Upper lobe of left lung (tissue), 4 donors: ENCODE data around the gene ALS2.

Experiments
- EP300 ChIP-seq, 4 donors: sonication (generic); formaldehyde crosslinking; IDR thresholded peaks; one replicate each; pipeline ENCODE4 v1.5.1; 2017; ENCODE audit warnings: antibody characterized with exemption in 4 of 4, control low read depth in 2 of 4
- POLR2A ChIP-seq, 4 donors: fragments of 450-650 bp; IDR thresholded peaks; one replicate each; pipeline ENCODE4 v1.5.1; 2016 to 2017; ENCODE audit warnings: antibody characterized with exemption in 4 of 4, mild to moderate bottlenecking in 2 of 4
- TF ChIP-seq, protein P1 (sequence below), 6 experiments: fragments of 450-650 bp in 4 of 6; fragments of 200-600 bp in 2 of 6; sonication (generic) in 2 of 6; IDR thresholded peaks; one replicate each; pipeline ENCODE4 v1.5.1; 2016 to 2019; ENCODE audit warnings: antibody characterized with exemption in 6 of 6

DNA sequence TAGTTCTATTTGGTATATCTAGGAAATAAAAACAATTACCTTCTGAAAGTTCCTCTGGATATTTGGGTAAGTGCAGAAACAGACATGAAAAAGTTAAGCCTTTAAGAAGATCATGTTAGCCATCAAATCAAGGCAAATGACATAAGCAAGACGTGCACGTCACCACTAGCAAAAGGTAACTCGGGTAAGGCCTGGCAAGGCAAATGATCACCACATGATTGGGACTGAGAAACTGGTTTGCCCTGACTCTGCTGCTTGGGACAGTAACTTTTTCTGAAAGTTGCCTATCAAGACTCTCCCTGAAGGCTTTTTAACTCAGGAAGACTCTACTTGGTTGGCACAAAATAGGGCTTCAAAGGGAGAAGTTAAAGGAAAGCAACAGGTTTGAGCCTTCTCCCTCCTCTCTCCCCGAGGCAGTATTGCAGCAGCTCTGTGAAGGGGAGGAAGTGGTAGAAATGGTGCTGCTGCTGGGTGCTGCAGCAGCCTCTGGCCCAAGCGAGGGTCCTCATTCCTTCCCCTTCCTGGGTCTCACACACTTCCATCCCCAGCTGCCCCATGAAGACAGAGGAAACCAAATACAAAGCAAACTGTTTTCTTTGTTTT is 120.3 kb downstream of the ALS2 start:
- TF ChIP-seq, protein P1, sequence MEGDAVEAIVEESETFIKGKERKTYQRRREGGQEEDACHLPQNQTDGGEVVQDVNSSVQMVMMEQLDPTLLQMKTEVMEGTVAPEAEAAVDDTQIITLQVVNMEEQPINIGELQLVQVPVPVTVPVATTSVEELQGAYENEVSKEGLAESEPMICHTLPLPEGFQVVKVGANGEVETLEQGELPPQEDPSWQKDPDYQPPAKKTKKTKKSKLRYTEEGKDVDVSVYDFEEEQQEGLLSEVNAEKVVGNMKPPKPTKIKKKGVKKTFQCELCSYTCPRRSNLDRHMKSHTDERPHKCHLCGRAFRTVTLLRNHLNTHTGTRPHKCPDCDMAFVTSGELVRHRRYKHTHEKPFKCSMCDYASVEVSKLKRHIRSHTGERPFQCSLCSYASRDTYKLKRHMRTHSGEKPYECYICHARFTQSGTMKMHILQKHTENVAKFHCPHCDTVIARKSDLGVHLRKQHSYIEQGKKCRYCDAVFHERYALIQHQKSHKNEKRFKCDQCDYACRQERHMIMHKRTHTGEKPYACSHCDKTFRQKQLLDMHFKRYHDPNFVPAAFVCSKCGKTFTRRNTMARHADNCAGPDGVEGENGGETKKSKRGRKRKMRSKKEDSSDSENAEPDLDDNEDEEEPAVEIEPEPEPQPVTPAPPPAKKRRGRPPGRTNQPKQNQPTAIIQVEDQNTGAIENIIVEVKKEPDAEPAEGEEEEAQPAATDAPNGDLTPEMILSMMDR (IDR thresholded peaks at IDR 0.05): no peak
- TF ChIP-seq POLR2A (IDR thresholded peaks at IDR 0.05): no peak
- TF ChIP-seq EP300 (IDR thresholded peaks at IDR 0.05): no peak
